ENCODE data around the gene ZNF236.
A peak's percentile ranks its signal among the peaks of the same experiment; 100 is the strongest.

The ZNF236 gene

GRCh38 chr18:76979111-76979751 is 156.9 kb downstream of the ZNF236 start:
- no peak overlapping the region for H3K4me3 ChIP-seq (replicated peaks; ENCODE audit: low read depth, low read length)
- DNase-seq (ENCODE audit: extremely low read depth, low read depth): no peak
- no peak for TF ChIP-seq CTCF (IDR thresholded peaks at IDR 0.05; ENCODE audit: low read depth, low read length, missing control alignments)

GRCh38 chr18:76979906-76980305 is 157.5 kb downstream of the ZNF236 start:
- TF ChIP-seq CTCF (IDR thresholded peaks at IDR 0.05; ENCODE audit: low read depth, low read length, missing control alignments): no peak
- no peak overlapping the region for H3K4me3 ChIP-seq (replicated peaks; ENCODE audit: low read depth, low read length)
- no peak for DNase-seq (ENCODE audit: extremely low read depth, low read depth)

GRCh38 chr18:76980663-76981395 is 158.5 kb downstream of the ZNF236 start:
- DNase-seq (ENCODE audit: extremely low read depth, low read depth): no peak
- no peak for TF ChIP-seq CTCF (IDR thresholded peaks at IDR 0.05; ENCODE audit: low read depth, low read length, missing control alignments)
- no peak overlapping the region for H3K4me3 ChIP-seq (replicated peaks; ENCODE audit: low read depth, low read length)

GRCh38 chr18:76981396-76981968 is 159.1 kb downstream of the ZNF236 start:
- DNase-seq (ENCODE audit: extremely low read depth, low read depth): no peak
- TF ChIP-seq CTCF (IDR thresholded peaks at IDR 0.05; ENCODE audit: low read depth, low read length, missing control alignments): no peak
- H3K4me3 ChIP-seq (replicated peaks; ENCODE audit: low read depth, low read length): no peak overlapping the region

GRCh38 chr18:76982038-76982437 is 159.7 kb downstream of the ZNF236 start:
- DNase-seq (ENCODE audit: extremely low read depth, low read depth): no peak
- no peak for TF ChIP-seq CTCF (IDR thresholded peaks at IDR 0.05; ENCODE audit: low read depth, low read length, missing control alignments)
- no peak overlapping the region for H3K4me3 ChIP-seq (replicated peaks; ENCODE audit: low read depth, low read length)

- peak; percentile 35 for DNase-seq (ENCODE audit: extremely low read depth, low read depth)
- peak; percentile 95 for TF ChIP-seq CTCF (IDR thresholded peaks at IDR 0.05; ENCODE audit: low read depth, low read length, missing control alignments)
- no peak overlapping the region for H3K4me3 ChIP-seq (replicated peaks; ENCODE audit: low read depth, low read length)
Observed at GRCh38 chr18:76982841-76983583, 160.7 kb downstream of the ZNF236 start.

Data from HFF-Myc (cell line).